PC-9 (cell line): ENCODE data around the gene GRIPAP1. TPM values are rescaled to one million over a fixed set of nuclear protein-coding genes. Genes with fewer than 3 reads are reported as not detected.

Experiments
- BruUV-seq: library from RNA; stranded (reverse); fragments of 400-500 nt; replicated peaks from 2 replicates; lab custom pipeline; 2021; lab: Mats Ljungman, UMichigan
- CTCF ChIA-PET: fragments of 300-600 bp; sonication (Branson Sonifier 250); formaldehyde crosslinking; loops from one replicate; lab custom pipeline; 2022; ENCODE audit warnings: antibody characterized with exemption; lab: Charles Lee
- POLR2A ChIA-PET: fragments of 300-600 bp; sonication (Branson Sonifier 250); formaldehyde crosslinking; loops from one replicate; lab custom pipeline; 2022; ENCODE audit warnings: antibody characterized with exemption; ENCODE audit not compliant: unreplicated experiment; lab: Charles Lee
- DNase-seq, 2 experiments: peaks; one replicate each; pipeline versions ENCODE4 v3.0.0 to v3.0.0-alpha.2; 2015 to 2022; ENCODE audit warnings: mixed read lengths in 1 of 2
- H2AFZ ChIP-seq: fragments of 200-600 bp; sonication (generic); 2 replicates; pipeline ENCODE4 v1.8.1; 2017; ENCODE audit warnings: antibody characterized with exemption
- H3F3A ChIP-seq: fragments of 200-600 bp; sonication (generic); 2 replicates; pipeline ENCODE4 v1.8.1; 2017; ENCODE audit warnings: antibody characterized with exemption, mild to moderate bottlenecking, low read depth; ENCODE audit not compliant: insufficient read depth
- H3K27ac ChIP-seq: fragments of 200-600 bp; sonication (generic); 2 replicates; pipeline ENCODE4 v1.6.1; 2016; ENCODE audit warnings: mixed run types
- H3K27me3 ChIP-seq: fragments of 200-600 bp; sonication (generic); 2 replicates; pipeline ENCODE4 v1.6.1; 2016; ENCODE audit warnings: low read depth, mixed run types; ENCODE audit not compliant: insufficient read depth
- H3K36me3 ChIP-seq: fragments of 200-600 bp; sonication (generic); 2 replicates; pipeline ENCODE4 v1.6.1; 2016; ENCODE audit warnings: low read depth, mixed run types
- H3K4me1 ChIP-seq: fragments of 200-600 bp; sonication (generic); replicated peaks from 2 replicates; pipeline ENCODE4 v1.6.1; 2016; ENCODE audit warnings: mixed run types; ENCODE audit not compliant: insufficient read depth
- H3K4me2 ChIP-seq: fragments of 200-600 bp; sonication (generic); 2 replicates; pipeline ENCODE4 v1.6.1; 2017; ENCODE audit warnings: mixed run types
- H3K4me3 ChIP-seq: fragments of 200-600 bp; sonication (generic); 2 replicates; pipeline ENCODE4 v1.6.1; 2016; ENCODE audit warnings: mixed run types
- H3K79me2 ChIP-seq: fragments of 200-600 bp; sonication (generic); 2 replicates; pipeline ENCODE4 v1.6.1; 2017; ENCODE audit warnings: low read depth, mixed run types
- H3K9me2 ChIP-seq: fragments of 200-600 bp; sonication (generic); 2 replicates; pipeline ENCODE4 v1.8.1; 2017; ENCODE audit warnings: mild to moderate bottlenecking; ENCODE audit not compliant: insufficient read depth
- H3K9me3 ChIP-seq: fragments of 200-600 bp; sonication (generic); 2 replicates; pipeline ENCODE4 v1.8.1; 2016; ENCODE audit warnings: low read depth; ENCODE audit not compliant: insufficient read depth
- H4K20me1 ChIP-seq: fragments of 200-600 bp; sonication (generic); 2 replicates; pipeline ENCODE4 v1.8.1; 2017; ENCODE audit not compliant: insufficient read depth
- CTCF ChIP-seq: fragments of 200-600 bp; sonication (generic); conservative IDR thresholded peaks from 2 replicates; pipeline ENCODE4 v1.6.1; 2017; ENCODE audit warnings: mixed run types, antibody characterized with exemption, mild to moderate bottlenecking, moderate library complexity
- EZH2 ChIP-seq: fragments of 200-600 bp; sonication (generic); IDR thresholded peaks from 2 replicates; pipeline ENCODE4 v1.8.0; 2017; ENCODE audit warnings: antibody characterized with exemption, low read depth
- intact Hi-C: fragments of 100-400 bp; cut with micrococcal nuclease; formaldehyde crosslinking; loops from one replicate; pipeline ENCODE4 v1.10.0; 2022; ENCODE audit not compliant: unreplicated experiment
- total RNA-seq: library from RNA; stranded (reverse); gene quantifications from 2 replicates; pipeline ENCODE4 v1.2.3, GENCODE V29; 2021

Gene GRIPAP1
- total RNA-seq, 1 experiment from 2014 or later, result 33.6 TPM

- no peak overlapping the region for H3K4me2 ChIP-seq
- no peak overlapping the region for H3K27ac ChIP-seq
- no peaks in the 10 kb centered on the region for H3K27me3 ChIP-seq
- H4K20me1 ChIP-seq, result no peaks in the 10 kb centered on the region
- no peaks in the 10 kb centered on the region for H3F3A ChIP-seq
- H3K9me3 ChIP-seq, result no peaks in the 10 kb centered on the region
- H3K79me2 ChIP-seq, result no peaks in the 10 kb centered on the region
- CTCF ChIA-PET, result no interaction called here
- H3K36me3 ChIP-seq, result no peaks in the 10 kb centered on the region
- H3K4me3 ChIP-seq, result no peak overlapping the region
- peak in 1 of 2 experiments; percentile 45 for DNase-seq
- no peaks in the 10 kb centered on the region for H3K4me1 ChIP-seq
- intact Hi-C loops, result no loop called here
- no TSS peak for BruUV-seq
- H2AFZ ChIP-seq, result no peak overlapping the region
- POLR2A ChIA-PET, result no interaction called here
- TF ChIP-seq EZH2 (no peak), CTCF (no peak)
- no peaks in the 10 kb centered on the region for H3K9me2 ChIP-seq
Observed at GRCh38 chrX:49029876-49030275, 27.8 kb upstream of the GRIPAP1 start.

- H3K27me3 ChIP-seq, result no peaks in the 10 kb centered on the region
- POLR2A ChIA-PET, result no interaction called here
- H3K4me3 ChIP-seq, result no peak overlapping the region
- no peak overlapping the region for H3K4me2 ChIP-seq
- H2AFZ ChIP-seq, result no peak overlapping the region
- intact Hi-C loops, result no loop called here
- no peaks in the 10 kb centered on the region for H3K9me3 ChIP-seq
- no peak for TF ChIP-seq CTCF
- no peak for TF ChIP-seq EZH2
- H3K36me3 ChIP-seq, result no peaks in the 10 kb centered on the region
- BruUV-seq, result no TSS peak
- H3F3A ChIP-seq, result no peaks in the 10 kb centered on the region
- no peaks in the 10 kb centered on the region for H3K4me1 ChIP-seq
- no peaks in the 10 kb centered on the region for H3K9me2 ChIP-seq
- H3K79me2 ChIP-seq, result no peaks in the 10 kb centered on the region
- no peak for DNase-seq
- CTCF ChIA-PET, result no interaction called here
- no peaks in the 10 kb centered on the region for H4K20me1 ChIP-seq
- no peak overlapping the region for H3K27ac ChIP-seq
Observed at GRCh38 chrX:49019599-49020249, 17.7 kb upstream of the GRIPAP1 start.

GRCh38 chrX:49019050-49019449, 17.0 kb upstream of the GRIPAP1 start:
- no TSS peak for BruUV-seq
- TF ChIP-seq EZH2 (no peak), CTCF (no peak)
- Histone ChIP-seq H3K4me2 (no peak overlapping the region), H3K4me3 (no peak overlapping the region), H3K4me1 (no peaks in the 10 kb centered on the region), H3K9me3 (no peaks in the 10 kb centered on the region), H4K20me1 (no peaks in the 10 kb centered on the region), H2AFZ (no peak overlapping the region), H3K27me3 (no peaks in the 10 kb centered on the region), H3K9me2 (no peaks in the 10 kb centered on the region), H3K36me3 (no peaks in the 10 kb centered on the region), H3F3A (no peaks in the 10 kb centered on the region), H3K79me2 (no peaks in the 10 kb centered on the region), H3K27ac (no peak overlapping the region)
- intact Hi-C loops, result no loop called here
- ChIA-PET CTCF (no interaction called here), POLR2A (no interaction called here)
- DNase-seq, result no peak
